Measurements from ENCODE around the gene SLC66A3.

The SLC66A3 gene

GRCh38 chr2:11132036-11132671, 23.1 kb upstream of the SLC66A3 start:
- Histone ChIP-seq H2AFZ (ENCODE audit: low read depth, low read length, severe bottlenecking) (peak overlapping the region; percentile 99), H3K36me3 (ENCODE audit: low read length) (no peaks in the 10 kb centered on the region), H3K4me2 (ENCODE audit: low read depth, low read length, poor library complexity, severe bottlenecking) (no peak overlapping the region), H3K27me3 (ENCODE audit: low read length) (no peaks in the 10 kb centered on the region), H3K9me2 (replicated peaks; ENCODE audit: insufficient read depth, low read length) (no peaks in the 10 kb centered on the region), H4K20me1 (ENCODE audit: low read depth, low read length) (no peaks in the 10 kb centered on the region), H3K79me2 (ENCODE audit: insufficient read depth, low read length) (no peaks in the 10 kb centered on the region), H3K9ac (ENCODE audit: low read length) (no peak overlapping the region), H3K27ac (ENCODE audit: low read depth, low read length) (no peak overlapping the region), H3K4me3 (ENCODE audit: insufficient read depth, low read length, poor library complexity, severe bottlenecking) (no peak overlapping the region), H3K9me3 (ENCODE audit: insufficient read depth, low read length) (no peaks in the 10 kb centered on the region), H3F3A (ENCODE audit: insufficient read depth) (peaks cover 4% of the 10 kb centered on the region)
- no peak for TF ChIP-seq EZH2phosphoT487 (conservative IDR thresholded peaks at IDR 0.05; ENCODE audit: low read length)
- TF ChIP-seq CTCF (IDR thresholded peaks at IDR 0.05; ENCODE audit: insufficient read depth, low read length, poor library complexity, severe bottlenecking), result no peak

GRCh38 chr2:11133238-11133935, 21.9 kb upstream of the SLC66A3 start:
- Histone ChIP-seq H2AFZ (ENCODE audit: low read depth, low read length, severe bottlenecking) (peak overlapping the region; percentile 99), H3K27ac (ENCODE audit: low read depth, low read length) (no peak overlapping the region), H3K9me3 (ENCODE audit: insufficient read depth, low read length) (no peaks in the 10 kb centered on the region), H3K9ac (ENCODE audit: low read length) (peak overlapping the region; percentile 36; the same call in 1 of the 2 replicates), H3F3A (ENCODE audit: insufficient read depth) (peaks cover 4% of the 10 kb centered on the region), H3K4me2 (ENCODE audit: low read depth, low read length, poor library complexity, severe bottlenecking) (no peak overlapping the region), H3K27me3 (ENCODE audit: low read length) (no peaks in the 10 kb centered on the region), H3K36me3 (ENCODE audit: low read length) (no peaks in the 10 kb centered on the region), H3K79me2 (ENCODE audit: insufficient read depth, low read length) (no peaks in the 10 kb centered on the region), H3K4me3 (ENCODE audit: insufficient read depth, low read length, poor library complexity, severe bottlenecking) (no peak overlapping the region), H3K9me2 (replicated peaks; ENCODE audit: insufficient read depth, low read length) (no peaks in the 10 kb centered on the region), H4K20me1 (ENCODE audit: low read depth, low read length) (no peaks in the 10 kb centered on the region)
- TF ChIP-seq EZH2phosphoT487 (conservative IDR thresholded peaks at IDR 0.05; ENCODE audit: low read length), result no peak

GRCh38 chr2:11133936-11134320, 21.3 kb upstream of the SLC66A3 start:
- Histone ChIP-seq H2AFZ (ENCODE audit: low read depth, low read length, severe bottlenecking) (no peak overlapping the region), H3K27ac (ENCODE audit: low read depth, low read length) (no peak overlapping the region), H3K79me2 (ENCODE audit: insufficient read depth, low read length) (no peaks in the 10 kb centered on the region), H3K27me3 (ENCODE audit: low read length) (no peaks in the 10 kb centered on the region), H3K4me2 (ENCODE audit: low read depth, low read length, poor library complexity, severe bottlenecking) (no peak overlapping the region), H3K9ac (ENCODE audit: low read length) (no peak overlapping the region), H3F3A (ENCODE audit: insufficient read depth) (peaks cover 4% of the 10 kb centered on the region), H3K9me2 (replicated peaks; ENCODE audit: insufficient read depth, low read length) (no peaks in the 10 kb centered on the region), H3K9me3 (ENCODE audit: insufficient read depth, low read length) (no peaks in the 10 kb centered on the region), H3K36me3 (ENCODE audit: low read length) (no peaks in the 10 kb centered on the region), H3K4me3 (ENCODE audit: insufficient read depth, low read length, poor library complexity, severe bottlenecking) (no peak overlapping the region), H4K20me1 (ENCODE audit: low read depth, low read length) (no peaks in the 10 kb centered on the region)
- no peak for TF ChIP-seq CTCF (IDR thresholded peaks at IDR 0.05; ENCODE audit: insufficient read depth, low read length, poor library complexity, severe bottlenecking)
- TF ChIP-seq EZH2phosphoT487 (conservative IDR thresholded peaks at IDR 0.05; ENCODE audit: low read length), result no peak

GRCh38 chr2:11134349-11134748, 20.9 kb upstream of the SLC66A3 start:
- H3K27ac ChIP-seq (ENCODE audit: low read depth, low read length), result no peak overlapping the region
- H4K20me1 ChIP-seq (ENCODE audit: low read depth, low read length), result no peaks in the 10 kb centered on the region
- no peak overlapping the region for H3K9ac ChIP-seq (ENCODE audit: low read length)
- H3K4me3 ChIP-seq (ENCODE audit: insufficient read depth, low read length, poor library complexity, severe bottlenecking), result no peak overlapping the region
- H3K9me2 ChIP-seq (replicated peaks; ENCODE audit: insufficient read depth, low read length), result no peaks in the 10 kb centered on the region
- no peaks in the 10 kb centered on the region for H3K27me3 ChIP-seq (ENCODE audit: low read length)
- no peaks in the 10 kb centered on the region for H3K36me3 ChIP-seq (ENCODE audit: low read length)
- no peaks in the 10 kb centered on the region for H3K9me3 ChIP-seq (ENCODE audit: insufficient read depth, low read length)
- TF ChIP-seq EZH2phosphoT487 (conservative IDR thresholded peaks at IDR 0.05; ENCODE audit: low read length), result no peak
- TF ChIP-seq CTCF (IDR thresholded peaks at IDR 0.05; ENCODE audit: insufficient read depth, low read length, poor library complexity, severe bottlenecking), result no peak
- no peak overlapping the region for H2AFZ ChIP-seq (ENCODE audit: low read depth, low read length, severe bottlenecking)
- H3F3A ChIP-seq (ENCODE audit: insufficient read depth), result peaks cover 3% of the 10 kb centered on the region
- no peaks in the 10 kb centered on the region for H3K79me2 ChIP-seq (ENCODE audit: insufficient read depth, low read length)
- H3K4me2 ChIP-seq (ENCODE audit: low read depth, low read length, poor library complexity, severe bottlenecking), result no peak overlapping the region

Measured in SU-DHL-6 (cell line).